Trophoblast cell (in vitro differentiated cells and primary cell): ENCODE measurements around the gene CSF2.

Experiments
- DNase-seq, 2 donors: peaks; one replicate each; pipeline ENCODE4 v3.0.0-alpha.2; 2016
- H2AFZ ChIP-seq: 2 replicates; pipeline ENCODE4 v1.6.1; 2013; ENCODE audit warnings: low read length, moderate library complexity, mild to moderate bottlenecking; ENCODE audit not compliant: insufficient read depth, poor library complexity
- H2AK5ac ChIP-seq: 2 replicates; pipeline ENCODE4 v1.6.1; 2013; ENCODE audit warnings: mild to moderate bottlenecking, low read length
- H2BK120ac ChIP-seq: 2 replicates; pipeline ENCODE4 v1.6.1; 2013; ENCODE audit warnings: low read length, mild to moderate bottlenecking, moderate library complexity; ENCODE audit not compliant: insufficient read depth, poor library complexity
- H2BK12ac ChIP-seq: 2 replicates; pipeline ENCODE4 v1.6.1; 2013; ENCODE audit warnings: mild to moderate bottlenecking, low read length, moderate library complexity
- H2BK5ac ChIP-seq: 2 replicates; pipeline ENCODE4 v1.6.1; 2013; ENCODE audit warnings: low read length, low read depth, moderate library complexity, mild to moderate bottlenecking; ENCODE audit not compliant: poor library complexity
- H3K14ac ChIP-seq: 2 replicates; pipeline ENCODE4 v1.6.1; 2013; ENCODE audit warnings: mild to moderate bottlenecking, low read length
- H3K18ac ChIP-seq: 2 replicates; pipeline ENCODE4 v1.6.1; 2013; ENCODE audit warnings: mild to moderate bottlenecking, low read length
- H3K23ac ChIP-seq: 2 replicates; pipeline ENCODE4 v1.6.1; 2013; ENCODE audit warnings: low read length
- H3K27ac ChIP-seq: 2 replicates; pipeline ENCODE4 v1.5.1; 2013; ENCODE audit warnings: low read depth, mild to moderate bottlenecking, inconsistent platforms, low read length, moderate library complexity
- H3K27me3 ChIP-seq: 2 replicates; pipeline ENCODE4 v1.6.1; 2013; ENCODE audit warnings: inconsistent platforms, mild to moderate bottlenecking, low read length, moderate library complexity; ENCODE audit not compliant: insufficient read depth
- H3K36me3 ChIP-seq, 2 experiments: 1 replicate in 1 of 2; 2 replicates in 1 of 2; pipeline ENCODE4 v1.6.1; 2013; ENCODE audit warnings: low read length in 2 of 2, mild to moderate bottlenecking in 2 of 2, moderate library complexity in 1 of 2; ENCODE audit not compliant: insufficient read depth in 2 of 2, control insufficient read depth in 1 of 2
- H3K4ac ChIP-seq: 2 replicates; pipeline ENCODE4 v1.6.1; 2013; ENCODE audit warnings: low read depth, mild to moderate bottlenecking, low read length, moderate library complexity
- H3K4me1 ChIP-seq, 2 experiments: 1 replicate in 1 of 2; 2 replicates in 1 of 2; pipeline ENCODE4 v1.6.1; 2013; ENCODE audit warnings: low read length in 2 of 2, mild to moderate bottlenecking in 2 of 2, moderate library complexity in 1 of 2; ENCODE audit not compliant: insufficient read depth in 2 of 2, control insufficient read depth in 1 of 2
- H3K4me2 ChIP-seq: 2 replicates; pipeline ENCODE4 v1.6.1; 2013; ENCODE audit warnings: inconsistent platforms, mild to moderate bottlenecking, low read length, moderate library complexity
- H3K4me3 ChIP-seq: 2 replicates; pipeline ENCODE4 v1.5.1; 2013; ENCODE audit warnings: mild to moderate bottlenecking, low read depth, low read length, inconsistent platforms
- H3K79me1 ChIP-seq: one replicate; pipeline ENCODE4 v1.6.1; 2013; ENCODE audit warnings: low read length
- H3K79me2 ChIP-seq: 2 replicates; pipeline ENCODE4 v1.6.1; 2013; ENCODE audit warnings: low read length, mild to moderate bottlenecking; ENCODE audit not compliant: control insufficient read depth, insufficient read depth, poor library complexity
- H3K9ac ChIP-seq: 2 replicates; pipeline ENCODE4 v1.6.1; 2013; ENCODE audit warnings: mild to moderate bottlenecking, low read length
- H3K9me3 ChIP-seq: 2 replicates; pipeline ENCODE4 v1.6.1; 2013; ENCODE audit warnings: low read depth, mild to moderate bottlenecking, control low read depth, inconsistent platforms, low read length; ENCODE audit not compliant: insufficient read depth
- H4K12ac ChIP-seq: 2 replicates; pipeline ENCODE4 v1.6.1; 2013; ENCODE audit warnings: low read depth, mild to moderate bottlenecking, low read length, moderate library complexity
- H4K8ac ChIP-seq: 2 replicates; pipeline ENCODE4 v1.6.1; 2013; ENCODE audit warnings: low read depth, mild to moderate bottlenecking, low read length, moderate library complexity
- H4K91ac ChIP-seq: one replicate; pipeline ENCODE4 v1.6.1; 2013; ENCODE audit warnings: low read depth, mild to moderate bottlenecking, low read length, moderate library complexity
- WGBS: extraction: QIAGEN DNeasy Blood & Tissue Kit; methylation state at CpG from one replicate; pipeline ENCODE4 v1.1.7; 2013; ENCODE audit warnings: missing lambda C conversion rate; ENCODE audit not compliant: insufficient read length, insufficient coverage; ENCODE audit errors: extremely low coverage; 5-methylcytosine and 5-hydroxymethylcytosine counted together

The CSF2 gene

DNA sequence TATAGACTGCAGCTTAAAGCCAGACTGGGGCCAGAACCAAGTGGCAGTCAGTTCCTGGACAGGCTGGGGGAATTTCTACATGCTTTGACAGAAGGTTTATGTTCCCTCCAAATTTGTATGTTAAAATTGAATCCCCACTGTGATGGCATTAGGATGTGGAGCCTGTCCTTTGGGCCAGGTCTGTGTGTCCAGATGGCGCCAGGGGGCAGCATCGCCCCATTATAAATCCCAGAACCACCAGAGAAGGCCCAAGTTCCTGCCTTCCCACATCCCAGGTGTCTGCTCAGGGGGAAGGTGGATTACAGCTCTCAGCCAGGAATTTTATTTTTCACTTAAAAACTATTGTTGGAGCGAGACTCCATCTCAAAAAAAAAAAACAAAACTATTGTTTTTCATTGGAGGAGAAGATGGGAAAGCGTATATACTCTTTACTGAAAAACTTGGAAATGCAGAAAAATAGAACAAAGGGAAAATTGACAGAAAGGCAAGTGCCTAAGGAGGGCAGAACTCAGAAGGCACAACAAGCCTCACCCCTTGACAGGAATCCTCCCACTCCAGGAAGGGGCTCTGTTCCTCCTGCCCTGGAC lies 8.1 kb upstream of the CSF2 start:
- no peak overlapping the region for H3K4me3 ChIP-seq
- H3K27me3 ChIP-seq, result no peaks in the 10 kb centered on the region
- no peak overlapping the region for H3K9ac ChIP-seq
- H3K14ac ChIP-seq, result no peak overlapping the region
- H3K9me3 ChIP-seq, result no peaks in the 10 kb centered on the region
- peak; percentile 35 to 57 for DNase-seq
- H4K91ac ChIP-seq, result no peak overlapping the region
- no peak overlapping the region for H3K23ac ChIP-seq
- H3K4me2 ChIP-seq, result no peak overlapping the region
- H3K79me1 ChIP-seq, result no peaks in the 10 kb centered on the region
- H3K36me3 ChIP-seq, result no peaks in the 10 kb centered on the region
- H3K4ac ChIP-seq, result no peak overlapping the region
- no peak overlapping the region for H2BK120ac ChIP-seq
- H3K4me1 ChIP-seq, result no peaks in the 10 kb centered on the region
- no peak overlapping the region for H2AK5ac ChIP-seq
- no peak overlapping the region for H2AFZ ChIP-seq
- no peak overlapping the region for H3K27ac ChIP-seq
- no peak overlapping the region for H4K8ac ChIP-seq
- no peak overlapping the region for H4K12ac ChIP-seq
- WGBS, result no CpG with 5 or more reads among the region's 4 CpGs
- no peaks in the 10 kb centered on the region for H3K79me2 ChIP-seq
- no peak overlapping the region for H2BK5ac ChIP-seq
- no peak overlapping the region for H2BK12ac ChIP-seq
- no peak overlapping the region for H3K18ac ChIP-seq

DNA sequence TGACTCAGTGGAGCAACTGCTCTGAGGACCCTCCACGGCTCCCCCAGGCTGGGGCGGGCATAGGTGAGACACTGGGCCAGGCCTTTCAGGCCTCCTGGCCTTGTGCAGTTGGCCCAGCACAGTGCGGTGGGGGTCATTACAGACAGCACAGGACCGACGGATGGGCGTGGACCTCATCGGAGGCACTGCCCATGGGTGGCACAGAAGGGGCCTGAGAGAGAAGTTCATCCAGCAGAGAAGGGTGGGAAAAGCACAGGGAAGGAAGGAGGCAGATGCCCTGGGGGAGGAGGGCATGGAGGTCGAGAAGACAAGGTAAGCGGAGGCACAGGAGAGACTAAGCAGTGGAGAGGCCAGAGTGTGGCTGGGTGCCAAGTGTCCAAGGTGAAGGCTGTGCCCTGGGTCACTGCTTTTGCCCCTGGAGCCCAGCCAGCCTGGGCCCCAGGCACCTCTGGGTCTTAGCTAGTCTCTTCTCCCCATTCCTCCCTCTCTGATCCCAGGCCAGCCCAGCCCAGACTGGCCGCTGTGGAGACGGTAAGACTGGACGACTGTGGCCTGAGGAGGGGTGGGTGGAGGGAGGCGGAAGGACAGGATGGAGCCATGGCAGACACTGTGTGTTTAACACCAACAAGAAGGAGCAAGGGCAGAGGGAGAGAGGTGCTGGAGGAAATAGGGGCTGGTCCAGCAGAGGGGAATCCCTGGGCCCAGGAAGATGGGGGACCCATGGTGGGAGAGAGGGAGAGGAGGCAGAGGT lies 7.5 kb upstream of the CSF2 start:
- Histone ChIP-seq H3K79me2 (no peaks in the 10 kb centered on the region), H3K4me1 (no peaks in the 10 kb centered on the region), H2AFZ (no peak overlapping the region), H3K4me2 (no peak overlapping the region), H4K12ac (no peak overlapping the region), H2AK5ac (no peak overlapping the region), H3K14ac (no peak overlapping the region), H3K36me3 (no peaks in the 10 kb centered on the region), H4K91ac (no peak overlapping the region), H3K4me3 (no peak overlapping the region), H3K4ac (no peak overlapping the region), H3K18ac (no peak overlapping the region), H3K79me1 (no peaks in the 10 kb centered on the region), H3K27ac (no peak overlapping the region), H2BK120ac (no peak overlapping the region), H3K9me3 (no peaks in the 10 kb centered on the region), H3K9ac (no peak overlapping the region), H2BK12ac (no peak overlapping the region), H4K8ac (no peak overlapping the region), H3K27me3 (no peaks in the 10 kb centered on the region), H3K23ac (no peak overlapping the region), H2BK5ac (no peak overlapping the region)
- no CpG with 5 or more reads among the region's 13 CpGs for WGBS
- DNase-seq, result no peak

GRCh38 chr5:132066871-132067270 lies 6.7 kb upstream of the CSF2 start:
- Histone ChIP-seq H2AK5ac (no peak overlapping the region), H3K9ac (no peak overlapping the region), H2BK12ac (no peak overlapping the region), H3K9me3 (no peaks in the 10 kb centered on the region), H3K23ac (no peak overlapping the region), H3K79me1 (no peaks in the 10 kb centered on the region), H3K36me3 (no peaks in the 10 kb centered on the region), H3K79me2 (no peaks in the 10 kb centered on the region), H3K4ac (no peak overlapping the region), H3K4me3 (no peak overlapping the region), H3K14ac (no peak overlapping the region), H3K27ac (no peak overlapping the region), H4K12ac (no peak overlapping the region), H2BK5ac (no peak overlapping the region), H4K8ac (no peak overlapping the region), H3K27me3 (no peaks in the 10 kb centered on the region), H3K18ac (no peak overlapping the region), H2AFZ (no peak overlapping the region), H2BK120ac (no peak overlapping the region), H4K91ac (no peak overlapping the region), H3K4me2 (no peak overlapping the region), H3K4me1 (no peaks in the 10 kb centered on the region)
- WGBS, result no CpG with 5 or more reads among the region's 4 CpGs
- no peak for DNase-seq

DNA sequence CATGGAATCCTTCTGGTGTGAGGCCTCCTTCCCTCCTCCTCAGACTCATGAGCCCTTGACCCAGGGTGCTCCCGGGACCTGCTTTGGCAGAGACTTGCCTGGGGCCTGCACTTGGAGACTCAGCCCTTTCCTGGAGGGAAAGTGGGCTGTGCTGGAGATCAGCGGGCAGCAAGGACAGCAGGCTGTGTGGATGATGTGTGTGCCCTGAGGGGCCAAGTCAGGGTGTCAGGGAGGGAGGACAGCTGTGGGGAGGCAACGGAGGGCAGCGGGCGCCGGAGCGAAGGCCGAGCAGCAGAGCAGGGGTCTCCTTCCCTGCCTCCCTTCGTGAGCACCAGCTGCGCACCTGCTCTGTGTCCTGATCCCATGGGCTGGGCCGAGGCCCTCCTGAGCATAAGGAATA lies 6.1 kb upstream of the CSF2 start:
- Histone ChIP-seq H4K91ac (no peak overlapping the region), H3K4me3 (no peak overlapping the region), H3K9ac (no peak overlapping the region), H3K23ac (no peak overlapping the region), H3K4ac (no peak overlapping the region), H2BK12ac (no peak overlapping the region), H2AFZ (no peak overlapping the region), H3K36me3 (no peaks in the 10 kb centered on the region), H3K79me2 (no peaks in the 10 kb centered on the region), H3K4me1 (no peaks in the 10 kb centered on the region), H4K12ac (no peak overlapping the region), H4K8ac (no peak overlapping the region), H3K18ac (no peak overlapping the region), H3K27me3 (no peaks in the 10 kb centered on the region), H3K4me2 (no peak overlapping the region), H3K9me3 (no peaks in the 10 kb centered on the region), H3K79me1 (no peaks in the 10 kb centered on the region), H2BK5ac (no peak overlapping the region), H3K27ac (no peak overlapping the region), H2BK120ac (no peak overlapping the region), H3K14ac (no peak overlapping the region), H2AK5ac (no peak overlapping the region)
- no peak for DNase-seq
- WGBS, result no CpG with 5 or more reads among the region's 11 CpGs
